ENCODE results near the gene ZER1. TPM values are rescaled to one million over a fixed set of nuclear protein-coding genes. Genes with fewer than 3 reads are reported as not detected.

Gene ZER1
- total RNA-seq, 1 donor from 2014 or later = 58.5 TPM

- ATAC-seq (no peak), DNase-seq (no peak)
- intact Hi-C loops (cut with micrococcal nuclease) = no loop called here
These were observed 87.7 kb downstream of the ZER1 start for GRCh38 chr9:128684065-128684324.

- peak; percentile 50 for ATAC-seq
- peak; percentile 62 for DNase-seq
- intact Hi-C loops (cut with micrococcal nuclease) = no loop called here
These were observed 88.2 kb downstream of the ZER1 start for GRCh38 chr9:128683340-128684064.

Other genes with a start within 250 kb of the ZER1 start
- 244 TPM for gene SPTAN1, start 219.3 kb downstream of the ZER1 start, total RNA-seq
- 36.8 TPM for gene DYNC2I2, start 115.1 kb downstream of the ZER1 start, total RNA-seq
- gene SET, start 82.7 kb downstream of the ZER1 start, total RNA-seq = 201 TPM
- 5.9 TPM for gene PKN3, start 69.4 kb downstream of the ZER1 start, total RNA-seq
- 5.7 TPM for gene ZDHHC12, start 47.8 kb downstream of the ZER1 start, total RNA-seq
- gene TBC1D13, start 15.3 kb upstream of the ZER1 start, total RNA-seq = 19.9 TPM
- 88.5 TPM for gene ENDOG, start 46.6 kb upstream of the ZER1 start, total RNA-seq
- 13.5 TPM for gene SPOUT1, start 57.9 kb upstream of the ZER1 start, total RNA-seq
- 16.6 TPM for gene KYAT1, start 110.0 kb upstream of the ZER1 start, total RNA-seq
- 21.6 TPM for gene LRRC8A, start 110.2 kb upstream of the ZER1 start, total RNA-seq
- gene PHYHD1, start 149.1 kb upstream of the ZER1 start, total RNA-seq = 39.7 TPM
- gene DOLK, start 175.7 kb upstream of the ZER1 start, total RNA-seq = 8.0 TPM
- 17.4 TPM for gene NUP188, start 175.8 kb upstream of the ZER1 start, total RNA-seq